GM19397 (cell line): ENCODE measurements around the gene SCAPER.
"Not testable (repeated sequence)": the region's sequence is repeated elsewhere in the genome, so short reads cannot be mapped to it uniquely, and the experiment has no call there.

Experiments
- ATAC-seq: cut with Tn5 transposase; IDR thresholded peaks from one replicate; pipeline ENCODE4 v1.9.1; 2021; ENCODE audit warnings: mild to moderate bottlenecking, moderate library complexity; ENCODE audit not compliant: unreplicated experiment

SCAPER gene

GRCh38 chr15:76795217-76795616 lies 109.9 kb downstream of the SCAPER start:
- no peak for ATAC-seq

- no peak for ATAC-seq
Measured at GRCh38 chr15:76793162-76793561, 112.0 kb downstream of the SCAPER start.

GRCh38 chr15:76791511-76791910 lies 113.6 kb downstream of the SCAPER start:
- no peak for ATAC-seq

- no peak for ATAC-seq
Measured at GRCh38 chr15:76787273-76787672, 117.9 kb downstream of the SCAPER start.

GRCh38 chr15:76776969-76777368 lies 128.2 kb downstream of the SCAPER start:
- ATAC-seq = no peak

- ATAC-seq = no peak
Measured at GRCh38 chr15:76776480-76776879, 128.7 kb downstream of the SCAPER start.

- no peak for ATAC-seq
Measured at GRCh38 chr15:76773234-76773633, 131.9 kb downstream of the SCAPER start.

- ATAC-seq = no peak
Measured at GRCh38 chr15:76772776-76773175, 132.4 kb downstream of the SCAPER start.

- ATAC-seq = no peak
Measured at GRCh38 chr15:76764004-76764403, 141.1 kb downstream of the SCAPER start.

GRCh38 chr15:76763554-76763953 lies 141.6 kb downstream of the SCAPER start:
- no peak for ATAC-seq

GRCh38 chr15:76756381-76756780 lies 148.8 kb downstream of the SCAPER start:
- no peak for ATAC-seq

- ATAC-seq = no peak
Measured at GRCh38 chr15:76753771-76754170, 151.4 kb downstream of the SCAPER start.

GRCh38 chr15:76753131-76753530 lies 152.0 kb downstream of the SCAPER start:
- no peak for ATAC-seq

GRCh38 chr15:76752549-76752948 lies 152.6 kb downstream of the SCAPER start:
- no peak for ATAC-seq

GRCh38 chr15:76737573-76737972 lies 167.6 kb downstream of the SCAPER start:
- no peak for ATAC-seq

- not testable (repeated sequence) for ATAC-seq
Measured at GRCh38 chr15:76732321-76732720, 172.8 kb downstream of the SCAPER start.

- no peak for ATAC-seq
Measured at GRCh38 chr15:76730262-76730661, 174.9 kb downstream of the SCAPER start.

- ATAC-seq = no peak
Measured at GRCh38 chr15:76718863-76719262, 186.3 kb downstream of the SCAPER start.

- no peak for ATAC-seq
Measured at GRCh38 chr15:76714950-76715349, 190.2 kb downstream of the SCAPER start.

- ATAC-seq = no peak
Measured at GRCh38 chr15:76711351-76711827, 193.8 kb downstream of the SCAPER start.

GRCh38 chr15:76704032-76704431 lies 201.1 kb downstream of the SCAPER start:
- ATAC-seq = not testable (repeated sequence)

- no peak for ATAC-seq
Measured at GRCh38 chr15:76696840-76697239, 208.3 kb downstream of the SCAPER start.

- not testable (repeated sequence) for ATAC-seq
Measured at GRCh38 chr15:76692546-76692945, 212.6 kb downstream of the SCAPER start.
